ENCODE results near the gene STAG1.
"Not testable (repeated sequence)": the region's sequence is repeated elsewhere in the genome, so short reads cannot be mapped to it uniquely, and the experiment has no call there.

The STAG1 gene

DNA sequence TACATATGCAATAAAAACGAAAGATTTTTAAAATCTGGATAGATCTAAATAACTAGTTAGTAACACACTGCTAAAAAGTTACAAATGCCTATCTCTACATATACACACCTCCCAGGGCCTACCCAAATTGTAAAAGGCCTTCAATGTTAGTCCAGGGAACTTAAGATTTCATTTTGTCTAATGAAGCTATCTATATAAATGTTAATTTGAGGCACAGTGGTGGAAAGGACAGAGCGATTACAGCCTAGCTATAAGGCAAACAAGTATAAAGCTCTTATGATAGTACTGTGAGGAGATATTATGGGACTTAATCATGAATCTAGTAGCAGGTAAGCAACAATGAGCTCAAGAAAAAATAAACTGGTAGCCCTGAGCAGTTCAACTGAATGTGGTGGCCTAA lies 101.7 kb downstream of the STAG1 start (continued):
- TF ChIP-seq ZNF239 (tag by site-specific recombination; IDR thresholded peaks at IDR 0.05) (no peak), KLF10 (tag by site-specific recombination; IDR thresholded peaks at IDR 0.05) (no peak)

DNA sequence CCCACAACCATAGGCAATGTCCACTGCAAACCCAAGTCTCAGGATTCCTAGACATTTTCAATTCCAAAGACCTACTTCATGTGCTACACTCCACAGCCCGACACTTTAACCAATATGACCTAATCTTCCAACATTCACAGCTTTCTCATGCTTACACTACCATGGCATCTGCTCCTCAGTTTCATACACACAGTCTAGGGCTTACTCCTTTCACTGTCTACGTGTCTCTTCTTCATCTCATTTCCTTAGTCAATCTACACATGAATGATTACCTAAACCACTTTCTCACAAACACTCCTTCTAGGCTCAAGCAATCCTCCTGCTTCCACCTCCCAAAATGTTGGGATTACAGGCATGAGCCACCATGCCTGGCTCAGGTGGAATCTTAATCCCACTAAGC lies 106.3 kb downstream of the STAG1 start:
- TF ChIP-seq ZNF175 (tag by site-specific recombination; IDR thresholded peaks at IDR 0.05) (no peak), ZFP41 (tag by site-specific recombination; IDR thresholded peaks at IDR 0.05; ENCODE audit: borderline replicate concordance) (no peak), ZNF747 (tag by site-specific recombination; IDR thresholded peaks at IDR 0.05) (no peak), YY2 (tag by site-specific recombination; IDR thresholded peaks at IDR 0.05) (no peak), ZNF560 (tag by site-specific recombination; IDR thresholded peaks at IDR 0.05; ENCODE audit: borderline replicate concordance) (no peak), FEZF1 (tag by site-specific recombination; IDR thresholded peaks at IDR 0.05) (no peak), ZNF792 (tag by site-specific recombination; IDR thresholded peaks at IDR 0.05) (no peak), ZNF473 (tag by site-specific recombination; IDR thresholded peaks at IDR 0.05) (no peak), ZNF362 (tag by site-specific recombination; IDR thresholded peaks at IDR 0.05) (no peak), ZNF404 (tag by site-specific recombination; IDR thresholded peaks at IDR 0.05) (no peak), ZNF211 (tag by site-specific recombination; IDR thresholded peaks at IDR 0.05; ENCODE audit: low read depth) (no peak)

DNA sequence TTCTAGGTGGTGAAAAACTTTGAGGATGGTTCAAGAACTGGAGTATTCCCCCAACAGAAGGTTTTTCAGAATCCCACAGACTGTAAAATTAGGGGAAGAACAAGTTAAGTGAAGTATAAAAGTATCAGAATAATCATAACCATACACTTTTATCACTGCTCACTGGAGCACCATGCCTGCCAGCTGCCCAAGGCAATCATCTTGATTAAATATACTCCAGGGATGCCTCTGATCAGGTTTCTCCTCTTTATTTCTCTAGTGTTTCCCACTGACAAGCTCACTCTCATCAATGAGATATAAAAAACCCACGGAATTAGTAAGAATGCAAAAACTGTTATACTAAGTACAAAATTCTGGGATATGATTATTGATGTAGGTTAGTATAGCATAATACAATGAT lies 108.0 kb downstream of the STAG1 start:
- Histone ChIP-seq H3K27ac (ENCODE audit: extremely low read depth, low read depth, low read length) (no peak overlapping the region), H3K9me3 (ENCODE audit: control insufficient read depth, insufficient read depth, low read depth, low read length) (no peaks in the 10 kb centered on the region), H3K36me3 (ENCODE audit: control insufficient read depth in 2 of 2, insufficient read depth in 1 of 2, low read length in 2 of 2) (no peaks in the 10 kb centered on the region), H3K4me3 (ENCODE audit: low read depth, low read length) (no peak overlapping the region), H3K4me1 (ENCODE audit: control insufficient read depth, insufficient read depth, low read length) (no peaks in the 10 kb centered on the region)
- CTCF ChIA-PET: no interaction called here
- TF ChIP-seq ZNF274 (IDR thresholded peaks at IDR 0.05; ENCODE audit: low read length): no peak
- no peak for TF ChIP-seq ZNF274 (tag by site-specific recombination; IDR thresholded peaks at IDR 0.05; ENCODE audit: borderline replicate concordance)
- TF ChIP-seq KLF10 (tag by site-specific recombination; IDR thresholded peaks at IDR 0.05): no peak
- TF ChIP-seq PRDM6 (tag by site-specific recombination; IDR thresholded peaks at IDR 0.05): 0 out of 2 replicates have a peak, but pooled peaks have one; percentile 39
- POLR2A ChIA-PET: no interaction called here

More for the DNA sequence above, 106.3 kb downstream of the STAG1 start:
- H3K9me3 ChIP-seq (ENCODE audit: control insufficient read depth, insufficient read depth, low read depth, low read length): no peaks in the 10 kb centered on the region
- ChIA-PET CTCF (no interaction called here), POLR2A (no interaction called here)
- H3K4me1 ChIP-seq (ENCODE audit: control insufficient read depth, insufficient read depth, low read length): no peaks in the 10 kb centered on the region
- no peaks in the 10 kb centered on the region for H3K36me3 ChIP-seq (ENCODE audit: control insufficient read depth in 2 of 2, insufficient read depth in 1 of 2, low read length in 2 of 2)
- no peak overlapping the region for H3K27ac ChIP-seq (ENCODE audit: extremely low read depth, low read depth, low read length)
- H3K4me3 ChIP-seq (ENCODE audit: low read depth, low read length): no peak overlapping the region

- H3K27ac ChIP-seq (ENCODE audit: extremely low read depth, low read depth, low read length); POLR2A ChIA-PET; H3K4me1 ChIP-seq (ENCODE audit: control insufficient read depth, insufficient read depth, low read length); CTCF ChIA-PET; H3K36me3 ChIP-seq (ENCODE audit: control insufficient read depth in 2 of 2, insufficient read depth in 1 of 2, low read length in 2 of 2); H3K4me3 ChIP-seq (ENCODE audit: low read depth, low read length); H3K9me3 ChIP-seq (ENCODE audit: control insufficient read depth, insufficient read depth, low read depth, low read length): not testable (repeated sequence)
Observed at GRCh38 chr3:136643380-136643779, 108.8 kb downstream of the STAG1 start.

- CTCF ChIA-PET: no interaction called here
- TF ChIP-seq ZNF596 (tag by site-specific recombination; IDR thresholded peaks at IDR 0.05) (no peak), AEBP2 (tag by site-specific recombination; IDR thresholded peaks at IDR 0.05; ENCODE audit: borderline replicate concordance) (no peak), ZNF626 (tag by site-specific recombination; IDR thresholded peaks at IDR 0.05) (no peak), ZXDB (tag by site-specific recombination; IDR thresholded peaks at IDR 0.05) (no peak), ZNF513 (tag by site-specific recombination; IDR thresholded peaks at IDR 0.05) (no peak), ZBTB17 (tag by site-specific recombination; IDR thresholded peaks at IDR 0.05) (no peak), ZNF629 (tag by site-specific recombination; IDR thresholded peaks at IDR 0.05) (no peak)
Observed at GRCh38 chr3:136642711-136643110, 109.5 kb downstream of the STAG1 start.

More at GRCh38 chr3:136642711-136643110, 109.5 kb downstream of the STAG1 start:
- H3K4me3 ChIP-seq (ENCODE audit: low read depth, low read length): no peak overlapping the region
- POLR2A ChIA-PET: interaction anchor here (0.6 kb wide), 1 partner anchor 1178 kb away, joined by 5 read pairs; no protein-coding TSS in a partner anchor
- no peaks in the 10 kb centered on the region for H3K9me3 ChIP-seq (ENCODE audit: control insufficient read depth, insufficient read depth, low read depth, low read length)
- no peak overlapping the region for H3K27ac ChIP-seq (ENCODE audit: extremely low read depth, low read depth, low read length)
- H3K4me1 ChIP-seq (ENCODE audit: control insufficient read depth, insufficient read depth, low read length): no peaks in the 10 kb centered on the region
- no peaks in the 10 kb centered on the region for H3K36me3 ChIP-seq (ENCODE audit: control insufficient read depth in 2 of 2, insufficient read depth in 1 of 2, low read length in 2 of 2)
